HEK293 (cell line): Measurements from ENCODE around the gene ACP3.

Experiments used
- CTCF ChIA-PET: fragments of 350-600 bp; formaldehyde crosslinking; extraction: SDS; loops from one replicate; lab custom pipeline; 2021; ENCODE audit warnings: antibody characterized with exemption; lab: Yijun Ruan, JAX
- POLR2A ChIA-PET: fragments of 300-600 bp; formaldehyde crosslinking; extraction: SDS; loops from one replicate; lab custom pipeline; 2020; ENCODE audit warnings: antibody characterized with exemption, inconsistent platforms; lab: Yijun Ruan, JAX
- H3K27ac ChIP-seq: fragments of 200-500 bp; sonication (Bioruptor generic); 2 replicates; pipeline ENCODE4 v1.5.1; 2014; ENCODE audit warnings: low read depth, low read length, control low read depth, inconsistent platforms; ENCODE audit errors: extremely low read depth
- H3K36me3 ChIP-seq, 2 experiments: fragments of 200-500 bp in 1 of 2; sonication (Bioruptor generic) in 1 of 2; 1 replicate in 1 of 2; 2 replicates in 1 of 2; pipeline ENCODE4 v1.5.1; 2014 to 2017; ENCODE audit warnings: inconsistent platforms in 2 of 2, low read length in 2 of 2; ENCODE audit not compliant: control insufficient read depth in 2 of 2, insufficient read depth in 1 of 2
- H3K4me1 ChIP-seq: fragments of 200-500 bp; sonication (Bioruptor generic); 2 replicates; pipeline ENCODE4 v1.5.1; 2014; ENCODE audit warnings: mild to moderate bottlenecking, low read length, inconsistent platforms; ENCODE audit not compliant: control insufficient read depth, insufficient read depth
- H3K4me3 ChIP-seq: 2 replicates; pipeline ENCODE4 v1.5.1; 2011; ENCODE audit warnings: low read depth, mild to moderate bottlenecking, control low read depth, low read length, moderate library complexity
- H3K9me3 ChIP-seq: fragments of 200-500 bp; sonication (Bioruptor generic); 2 replicates; pipeline ENCODE4 v1.5.1; 2014; ENCODE audit warnings: low read depth, low read length, inconsistent platforms; ENCODE audit not compliant: control insufficient read depth, insufficient read depth
- BCL11A ChIP-seq: fragments of 450-650 bp; formaldehyde crosslinking; IDR thresholded peaks from 2 replicates; pipeline ENCODE4 v1.5.1; 2016; ENCODE audit warnings: low read depth, missing biosample characterization, missing genetic modification characterization
- CTCF ChIP-seq: fragments of 450-650 bp; formaldehyde crosslinking; IDR thresholded peaks from 2 replicates; pipeline ENCODE4 v1.5.1; 2016; ENCODE audit warnings: missing biosample characterization, missing genetic modification characterization
- GLIS1 ChIP-seq: fragments of 450-650 bp; formaldehyde crosslinking; IDR thresholded peaks from 2 replicates; pipeline ENCODE4 v1.5.1; 2016; ENCODE audit warnings: missing biosample characterization, missing genetic modification characterization
- GLIS2 ChIP-seq: fragments of 450-650 bp; formaldehyde crosslinking; IDR thresholded peaks from 2 replicates; pipeline ENCODE4 v1.5.1; 2016; ENCODE audit warnings: missing biosample characterization, missing genetic modification characterization
- HOXC10 ChIP-seq: sonication (generic); formaldehyde crosslinking; IDR thresholded peaks from 2 replicates; pipeline ENCODE4 v1.8.1; 2023; ENCODE audit warnings: mild to moderate bottlenecking, missing genetic modification reagents
- KLF1 ChIP-seq: fragments of 450-650 bp; formaldehyde crosslinking; IDR thresholded peaks from 2 replicates; pipeline ENCODE4 v1.5.1; 2016; ENCODE audit warnings: missing biosample characterization, missing genetic modification characterization
- KLF9 ChIP-seq: fragments of 450-650 bp; formaldehyde crosslinking; IDR thresholded peaks from 2 replicates; pipeline ENCODE4 v1.5.1; 2016; ENCODE audit warnings: missing biosample characterization, missing genetic modification characterization, low read depth
- PRDM10 ChIP-seq: fragments of 450-650 bp; formaldehyde crosslinking; IDR thresholded peaks from 2 replicates; pipeline ENCODE4 v1.5.1; 2016; ENCODE audit warnings: missing biosample characterization, missing genetic modification characterization
- PRDM4 ChIP-seq: fragments of 450-650 bp; formaldehyde crosslinking; IDR thresholded peaks from 2 replicates; pipeline ENCODE4 v1.5.1; 2017; ENCODE audit warnings: missing biosample characterization, missing genetic modification characterization
- SP3 ChIP-seq: fragments of 450-650 bp; formaldehyde crosslinking; IDR thresholded peaks from 2 replicates; pipeline ENCODE4 v1.5.1; 2016; ENCODE audit warnings: missing biosample characterization, missing genetic modification characterization
- ZEB2 ChIP-seq: fragments of 450-650 bp; formaldehyde crosslinking; IDR thresholded peaks from 2 replicates; pipeline ENCODE4 v1.5.1; 2016; ENCODE audit warnings: missing biosample characterization, missing genetic modification characterization
- ZNF350 ChIP-seq: fragments of 450-650 bp; formaldehyde crosslinking; IDR thresholded peaks from 2 replicates; pipeline ENCODE4 v1.5.0; 2017; ENCODE audit warnings: missing biosample characterization, mild to moderate bottlenecking, missing genetic modification characterization
- ZNF426 ChIP-seq: fragments of 450-650 bp; formaldehyde crosslinking; IDR thresholded peaks from 2 replicates; pipeline ENCODE4 v1.5.1; 2017; ENCODE audit warnings: missing biosample characterization, missing genetic modification characterization, mild to moderate bottlenecking, inconsistent platforms, moderate library complexity
- ZNF521 ChIP-seq: fragments of 450-650 bp; formaldehyde crosslinking; IDR thresholded peaks from 2 replicates; pipeline ENCODE4 v1.5.1; 2017; ENCODE audit warnings: missing biosample characterization, mild to moderate bottlenecking, missing genetic modification characterization
- ZNF610 ChIP-seq: fragments of 450-650 bp; formaldehyde crosslinking; IDR thresholded peaks from 2 replicates; pipeline ENCODE4 v1.5.1; 2016; ENCODE audit warnings: missing biosample characterization, missing genetic modification characterization, borderline replicate concordance
- ZNF654 ChIP-seq: fragments of 450-650 bp; formaldehyde crosslinking; IDR thresholded peaks from 2 replicates; pipeline ENCODE4 v1.5.1; 2016; ENCODE audit warnings: low read depth, missing biosample characterization, missing genetic modification characterization
- ZNF664 ChIP-seq: fragments of 450-650 bp; formaldehyde crosslinking; IDR thresholded peaks from 2 replicates; pipeline ENCODE4 v1.5.1; 2016; ENCODE audit warnings: missing biosample characterization, missing genetic modification characterization
- ZNF704 ChIP-seq: fragments of 450-650 bp; formaldehyde crosslinking; IDR thresholded peaks from 2 replicates; pipeline ENCODE4 v1.5.1; 2016; ENCODE audit warnings: missing biosample characterization, missing genetic modification characterization
- ZSCAN30 ChIP-seq: fragments of 450-650 bp; IDR thresholded peaks from 2 replicates; pipeline ENCODE4 v1.5.1; 2018; ENCODE audit warnings: missing biosample characterization, mild to moderate bottlenecking, missing genetic modification characterization, moderate library complexity
- ZSCAN5A ChIP-seq: fragments of 450-650 bp; formaldehyde crosslinking; IDR thresholded peaks from 2 replicates; pipeline ENCODE4 v1.5.1; 2016; ENCODE audit warnings: missing biosample characterization, missing genetic modification characterization
- TF ChIP-seq, protein P1 (sequence below): fragments of 450-650 bp; formaldehyde crosslinking; IDR thresholded peaks from 2 replicates; pipeline ENCODE4 v1.5.1; 2017; ENCODE audit warnings: missing biosample characterization, missing genetic modification characterization
- TF ChIP-seq, protein P2 (sequence below): fragments of 450-650 bp; formaldehyde crosslinking; IDR thresholded peaks from 2 replicates; pipeline ENCODE4 v1.5.1; 2016; ENCODE audit warnings: missing biosample characterization, missing genetic modification characterization

Gene ACP3

GRCh38 chr3:132399054-132399929 lies 82.1 kb downstream of the ACP3 start:
- ChIA-PET CTCF (interaction anchor here (0.6 to 8.0 kb wide), 26 partner anchors 9 to 630 kb away, joined by 3 to 136 read pairs (median 3); no protein-coding TSS in a partner anchor), POLR2A (no interaction called here)
- Histone ChIP-seq H3K27ac (no peak overlapping the region), H3K4me3 (no peak overlapping the region), H3K4me1 (no peaks in the 10 kb centered on the region), H3K9me3 (no peaks in the 10 kb centered on the region), H3K36me3 (no peaks in the 10 kb centered on the region)
- TF ChIP-seq ZNF664 (tag by site-specific recombination), result no peak
- no peak for TF ChIP-seq PRDM4 (tag by site-specific recombination)
- TF ChIP-seq ZSCAN5A (tag by site-specific recombination), result no peak
- no peak for TF ChIP-seq PRDM10
- no peak for TF ChIP-seq ZNF350 (tag by site-specific recombination)
- TF ChIP-seq, protein P1, sequence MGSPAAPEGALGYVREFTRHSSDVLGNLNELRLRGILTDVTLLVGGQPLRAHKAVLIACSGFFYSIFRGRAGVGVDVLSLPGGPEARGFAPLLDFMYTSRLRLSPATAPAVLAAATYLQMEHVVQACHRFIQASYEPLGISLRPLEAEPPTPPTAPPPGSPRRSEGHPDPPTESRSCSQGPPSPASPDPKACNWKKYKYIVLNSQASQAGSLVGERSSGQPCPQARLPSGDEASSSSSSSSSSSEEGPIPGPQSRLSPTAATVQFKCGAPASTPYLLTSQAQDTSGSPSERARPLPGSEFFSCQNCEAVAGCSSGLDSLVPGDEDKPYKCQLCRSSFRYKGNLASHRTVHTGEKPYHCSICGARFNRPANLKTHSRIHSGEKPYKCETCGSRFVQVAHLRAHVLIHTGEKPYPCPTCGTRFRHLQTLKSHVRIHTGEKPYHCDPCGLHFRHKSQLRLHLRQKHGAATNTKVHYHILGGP (tag by site-specific recombination), result no peak
- TF ChIP-seq GLIS1 (tag by site-specific recombination), result no peak
- no peak for TF ChIP-seq ZSCAN30 (tag by site-specific recombination)
- TF ChIP-seq SP3, result no peak
- TF ChIP-seq KLF1 (tag by site-specific recombination), result no peak
- TF ChIP-seq, protein P2, sequence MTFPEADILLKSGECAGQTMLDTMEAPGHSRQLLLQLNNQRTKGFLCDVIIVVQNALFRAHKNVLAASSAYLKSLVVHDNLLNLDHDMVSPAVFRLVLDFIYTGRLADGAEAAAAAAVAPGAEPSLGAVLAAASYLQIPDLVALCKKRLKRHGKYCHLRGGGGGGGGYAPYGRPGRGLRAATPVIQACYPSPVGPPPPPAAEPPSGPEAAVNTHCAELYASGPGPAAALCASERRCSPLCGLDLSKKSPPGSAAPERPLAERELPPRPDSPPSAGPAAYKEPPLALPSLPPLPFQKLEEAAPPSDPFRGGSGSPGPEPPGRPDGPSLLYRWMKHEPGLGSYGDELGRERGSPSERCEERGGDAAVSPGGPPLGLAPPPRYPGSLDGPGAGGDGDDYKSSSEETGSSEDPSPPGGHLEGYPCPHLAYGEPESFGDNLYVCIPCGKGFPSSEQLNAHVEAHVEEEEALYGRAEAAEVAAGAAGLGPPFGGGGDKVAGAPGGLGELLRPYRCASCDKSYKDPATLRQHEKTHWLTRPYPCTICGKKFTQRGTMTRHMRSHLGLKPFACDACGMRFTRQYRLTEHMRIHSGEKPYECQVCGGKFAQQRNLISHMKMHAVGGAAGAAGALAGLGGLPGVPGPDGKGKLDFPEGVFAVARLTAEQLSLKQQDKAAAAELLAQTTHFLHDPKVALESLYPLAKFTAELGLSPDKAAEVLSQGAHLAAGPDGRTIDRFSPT (tag by site-specific recombination), result no peak
- TF ChIP-seq KLF9 (tag by site-specific recombination), result no peak
- TF ChIP-seq GLIS2, result no peak
- TF ChIP-seq ZNF610 (tag by site-specific recombination), result no peak
- no peak for TF ChIP-seq BCL11A (tag by site-specific recombination)
- no peak for TF ChIP-seq ZEB2 (tag by site-specific recombination)
- peak; percentile 32; the same call in 1 of the 2 replicates for TF ChIP-seq CTCF (tag by site-specific recombination)
- no peak for TF ChIP-seq ZNF704 (tag by site-specific recombination)
- TF ChIP-seq ZNF426 (tag by site-specific recombination), result no peak
- no peak for TF ChIP-seq ZNF521 (tag by site-specific recombination)
- TF ChIP-seq HOXC10, result no peak
- TF ChIP-seq ZNF654 (tag by site-specific recombination), result peak; percentile 83
